ENCODE results near the gene HS1BP3.

Gene HS1BP3

DNA sequence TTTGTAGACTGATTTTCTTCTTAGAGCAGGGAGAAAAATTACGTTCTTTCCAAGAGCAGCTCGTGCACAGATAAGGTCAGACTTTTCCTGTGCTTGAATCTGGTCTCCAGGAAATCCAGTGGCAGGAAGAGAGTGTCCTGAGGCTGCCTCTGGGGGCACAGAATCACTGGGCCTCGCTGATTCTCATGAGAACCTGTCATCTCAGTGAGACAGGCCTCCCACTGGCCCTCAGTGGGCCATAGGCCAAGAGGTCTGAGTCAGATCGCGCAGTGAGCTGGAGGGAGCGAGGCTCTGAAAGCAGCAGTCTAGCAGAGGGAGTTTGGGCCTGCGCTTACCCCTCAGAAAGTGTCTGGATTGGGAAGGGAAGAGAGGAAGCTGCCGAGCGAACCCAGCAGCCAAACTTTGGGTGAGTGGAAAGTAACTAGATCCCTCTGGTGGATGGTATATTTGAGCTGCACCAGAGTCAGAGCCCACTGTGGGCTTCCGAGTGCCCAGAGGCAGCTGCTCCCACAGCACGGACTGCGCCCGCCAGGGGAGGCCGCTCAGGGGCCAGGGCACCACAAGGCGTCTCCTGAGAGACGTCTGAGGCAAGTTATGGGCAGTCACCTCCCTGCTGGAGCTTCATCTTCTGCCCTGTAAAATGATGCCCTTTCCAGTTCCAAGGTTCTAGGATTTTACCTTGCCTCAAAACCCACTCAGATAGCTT lies 24.2 kb upstream of the HS1BP3 start:
- no peak for DNase-seq (ENCODE audit: low spot score)

DNA sequence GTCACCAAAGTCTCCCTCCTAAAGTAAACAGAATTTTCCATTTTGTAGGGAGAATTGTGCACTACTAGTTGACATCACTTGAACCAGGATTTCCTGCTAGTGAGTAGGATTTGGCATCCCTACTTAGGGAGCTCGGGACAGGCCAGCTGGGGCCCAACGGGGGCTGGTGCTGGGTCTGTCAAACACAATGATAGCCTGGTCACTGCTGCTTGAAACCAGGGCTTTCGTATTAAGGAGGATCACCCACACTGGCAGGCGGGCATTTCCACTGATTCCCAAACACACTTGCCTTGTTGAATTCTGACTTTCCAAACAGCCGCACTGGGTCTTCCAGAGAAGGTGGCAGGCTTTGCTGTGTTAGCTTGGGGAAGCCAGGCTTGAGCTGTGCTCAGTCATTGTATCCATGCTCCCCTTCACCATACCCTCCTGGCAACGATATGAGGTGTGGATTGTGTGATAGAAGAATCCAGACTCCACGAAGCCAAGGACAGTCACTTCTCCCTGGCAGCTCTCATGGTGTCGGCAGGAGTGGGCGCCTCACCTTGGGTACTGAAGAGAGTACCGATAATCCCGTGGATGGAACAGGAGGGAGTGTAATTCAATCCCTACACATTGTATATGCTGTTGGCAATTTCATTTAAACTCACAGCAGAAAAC lies 23.5 kb upstream of the HS1BP3 start:
- DNase-seq (ENCODE audit: low spot score), result no peak

DNA sequence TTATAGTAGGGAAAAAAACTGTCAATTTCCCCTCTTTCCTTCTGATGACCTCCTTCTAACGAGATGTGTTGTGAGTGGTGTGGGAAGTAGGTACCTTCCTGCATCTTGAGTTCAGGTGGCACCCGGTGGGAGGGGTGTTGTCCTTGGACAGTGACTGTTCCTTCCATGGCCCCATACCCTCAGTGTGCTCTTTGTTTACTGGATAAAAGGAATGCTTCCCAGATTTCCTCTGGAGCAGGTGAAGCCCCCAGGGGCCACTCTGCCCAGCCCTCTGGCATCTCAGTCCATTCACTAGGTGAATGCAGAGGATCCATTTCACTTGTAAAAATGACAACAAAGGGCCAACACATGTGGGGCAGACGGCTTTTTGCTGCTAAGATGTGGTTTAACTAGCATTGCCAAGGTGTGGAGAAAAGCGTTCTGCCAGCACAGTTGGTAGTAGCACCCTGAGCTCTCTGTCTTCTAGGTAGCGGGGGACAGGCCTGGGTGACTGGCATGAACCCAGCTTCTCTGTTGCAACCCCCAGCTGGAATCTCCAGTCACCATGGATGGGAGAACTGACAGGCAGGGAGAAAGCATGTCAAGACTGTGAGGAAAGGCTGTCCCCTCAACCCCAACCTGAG lies 22.9 kb upstream of the HS1BP3 start:
- no peak for DNase-seq (ENCODE audit: low spot score)

DNA sequence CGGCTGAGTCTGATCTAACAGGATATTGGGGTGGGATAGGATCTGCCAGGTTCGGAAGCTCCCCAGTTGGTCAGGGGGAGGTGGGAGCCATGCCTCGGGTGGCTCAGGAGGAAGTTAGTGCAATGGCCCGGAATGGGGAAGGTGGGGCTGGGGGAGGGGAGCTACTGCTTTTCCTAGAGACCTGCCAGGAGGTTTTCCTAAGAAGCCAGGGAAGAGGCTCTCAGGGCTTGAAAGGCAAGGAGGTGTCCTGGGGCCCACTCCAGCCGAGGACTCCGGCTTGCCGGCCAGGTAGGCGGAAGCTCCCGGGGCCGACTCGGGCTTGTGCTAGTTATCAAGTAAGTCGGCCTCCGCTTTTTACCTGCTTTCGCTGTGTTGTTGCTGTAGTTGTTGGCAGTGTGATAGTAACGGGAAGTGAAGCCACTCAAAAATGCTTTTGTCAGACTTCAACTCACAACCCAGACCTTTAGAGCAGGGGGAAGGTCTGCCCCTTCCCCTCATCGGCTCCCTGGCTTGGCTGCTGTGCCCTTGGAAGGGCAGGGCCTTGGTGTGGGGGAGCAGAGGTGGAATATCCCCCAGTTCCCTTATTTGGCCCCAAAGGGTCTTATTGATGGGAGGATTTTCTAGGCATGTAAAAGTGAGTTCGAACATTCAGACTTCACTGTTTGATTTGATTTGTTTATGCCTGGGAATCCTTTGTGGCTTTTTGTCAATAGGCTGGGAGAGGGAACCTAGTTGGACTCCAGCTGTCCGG lies 21.5 kb upstream of the HS1BP3 start:
- DNase-seq (ENCODE audit: low spot score), result no peak

DNA sequence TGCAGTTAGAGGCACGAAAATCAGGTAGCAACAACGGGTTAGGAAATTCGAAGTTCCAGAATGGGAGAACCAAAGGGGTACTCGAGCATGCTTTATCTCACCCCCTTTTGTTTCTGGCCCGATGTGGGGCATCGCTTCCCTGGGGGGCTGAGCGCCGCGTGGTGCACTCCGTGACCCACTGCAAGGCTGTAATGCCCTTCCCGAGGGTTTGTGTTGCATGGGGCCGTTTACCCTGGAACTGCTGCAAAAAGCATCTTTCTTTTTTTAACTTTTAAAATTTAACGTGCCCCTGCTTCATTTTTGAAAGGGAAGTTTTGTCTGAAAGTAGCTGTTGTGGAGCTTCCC lies 20.8 kb upstream of the HS1BP3 start:
- DNase-seq (ENCODE audit: low spot score), result no peak

DNA sequence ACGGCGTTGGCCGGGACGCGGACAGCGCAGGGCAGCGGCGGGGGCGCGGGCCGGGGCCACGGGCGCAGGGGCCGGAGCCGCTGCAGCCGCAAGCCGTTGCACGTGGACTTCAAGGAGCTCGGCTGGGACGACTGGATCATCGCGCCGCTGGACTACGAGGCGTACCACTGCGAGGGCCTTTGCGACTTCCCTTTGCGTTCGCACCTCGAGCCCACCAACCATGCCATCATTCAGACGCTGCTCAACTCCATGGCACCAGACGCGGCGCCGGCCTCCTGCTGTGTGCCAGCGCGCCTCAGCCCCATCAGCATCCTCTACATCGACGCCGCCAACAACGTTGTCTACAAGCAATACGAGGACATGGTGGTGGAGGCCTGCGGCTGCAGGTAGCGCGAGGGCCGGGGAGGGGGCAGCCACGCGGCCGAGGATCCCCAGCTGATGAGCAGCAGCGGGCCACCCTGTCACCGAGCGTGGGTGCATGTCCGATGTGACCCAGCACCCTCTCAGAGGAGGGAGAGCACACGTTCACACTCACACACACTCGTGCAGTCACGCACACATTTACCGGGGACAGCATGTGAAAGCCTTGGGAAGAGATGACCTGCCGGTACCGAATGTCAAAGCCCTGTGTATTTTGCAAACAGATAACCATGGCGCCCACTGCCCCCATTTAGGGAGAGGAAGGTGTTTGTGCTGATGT lies 20.3 kb upstream of the HS1BP3 start:
- DNase-seq (ENCODE audit: low spot score), result no peak

DNA sequence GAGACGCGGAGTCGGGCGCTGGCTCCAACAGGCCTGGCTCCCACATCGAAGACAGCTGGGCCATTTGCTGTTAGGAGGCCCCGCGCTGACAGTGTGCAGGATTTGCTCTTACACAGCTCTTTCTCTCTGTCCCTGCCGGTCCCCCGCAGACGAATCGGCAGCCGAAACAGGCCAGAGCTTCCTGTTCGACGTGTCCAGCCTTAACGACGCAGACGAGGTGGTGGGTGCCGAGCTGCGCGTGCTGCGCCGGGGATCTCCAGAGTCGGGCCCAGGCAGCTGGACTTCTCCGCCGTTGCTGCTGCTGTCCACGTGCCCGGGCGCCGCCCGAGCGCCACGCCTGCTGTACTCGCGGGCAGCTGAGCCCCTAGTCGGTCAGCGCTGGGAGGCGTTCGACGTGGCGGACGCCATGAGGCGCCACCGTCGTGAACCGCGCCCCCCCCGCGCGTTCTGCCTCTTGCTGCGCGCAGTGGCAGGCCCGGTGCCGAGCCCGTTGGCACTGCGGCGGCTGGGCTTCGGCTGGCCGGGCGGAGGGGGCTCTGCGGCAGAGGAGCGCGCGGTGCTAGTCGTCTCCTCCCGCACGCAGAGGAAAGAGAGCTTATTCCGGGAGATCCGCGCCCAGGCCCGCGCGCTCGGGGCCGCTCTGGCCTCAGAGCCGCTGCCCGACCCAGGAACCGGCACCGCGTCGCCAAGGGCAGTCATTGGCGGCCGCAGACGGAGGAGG lies 19.6 kb upstream of the HS1BP3 start:
- DNase-seq (ENCODE audit: low spot score), result no peak

DNA sequence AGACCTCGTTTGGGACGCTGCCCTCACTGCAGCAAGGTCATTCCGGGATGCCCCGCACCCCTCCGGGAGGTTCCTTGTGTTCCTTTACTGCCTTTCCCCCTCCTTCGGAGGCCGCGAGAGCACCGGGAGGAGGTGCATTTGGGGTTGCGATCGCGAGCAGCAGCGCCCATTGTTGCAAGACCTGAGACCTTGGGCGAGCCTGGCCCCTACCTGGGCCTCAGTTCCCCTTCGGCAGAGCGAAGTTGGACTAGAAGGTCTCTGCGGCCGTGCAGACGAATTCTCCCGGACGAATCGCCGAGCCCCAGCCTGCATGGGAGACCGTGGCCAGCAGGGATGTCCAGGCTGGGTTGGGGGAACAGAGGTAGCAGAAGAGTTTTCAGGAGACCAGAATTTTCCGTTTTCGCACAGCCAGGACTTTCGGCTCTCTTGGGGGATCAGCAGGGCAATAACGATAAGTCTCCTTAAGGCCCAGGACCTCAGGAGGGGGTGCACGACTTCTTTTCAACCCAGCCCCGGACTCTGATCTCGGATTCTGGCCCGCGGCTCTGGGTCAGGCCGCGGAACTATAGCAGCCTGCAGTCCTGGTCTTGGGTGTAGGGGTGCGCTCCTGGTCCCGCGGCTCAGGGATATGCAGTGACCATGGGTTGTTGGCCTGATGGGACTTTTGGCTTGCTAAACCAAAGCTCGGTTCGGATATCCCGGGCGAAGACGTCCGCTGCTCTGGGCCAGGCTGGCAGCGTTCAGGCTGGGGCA lies 18.8 kb upstream of the HS1BP3 start:
- no peak for DNase-seq (ENCODE audit: low spot score)

DNA sequence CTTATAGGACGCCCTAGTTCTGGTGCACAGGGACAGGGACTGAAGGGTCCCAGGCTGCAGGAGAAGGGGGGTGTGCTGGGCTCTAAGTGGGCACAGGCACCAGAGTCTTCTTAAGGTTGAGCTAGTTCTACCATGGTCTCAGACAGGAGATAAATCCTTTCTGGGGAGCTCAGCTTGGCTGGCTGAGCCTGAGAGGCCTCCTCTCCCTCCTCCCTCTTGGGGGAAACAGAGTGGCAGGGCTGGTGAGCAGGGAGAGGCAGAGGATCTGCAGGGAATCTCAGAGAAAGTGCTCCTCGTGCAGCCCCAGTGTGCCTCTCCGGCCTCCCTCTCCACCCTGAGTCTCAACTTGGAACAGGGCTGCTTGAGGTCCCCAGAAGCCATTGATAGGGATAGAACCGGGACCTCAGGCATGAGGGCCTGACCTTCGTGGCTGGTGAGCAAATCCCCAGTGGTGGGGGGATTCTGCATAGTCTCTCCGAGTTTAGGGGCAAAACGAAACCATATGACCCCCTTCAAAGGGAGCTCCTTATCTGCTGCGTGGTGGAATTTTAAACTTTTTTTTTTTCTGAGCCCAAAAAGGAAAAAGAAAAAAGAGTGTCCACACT lies 18.1 kb upstream of the HS1BP3 start:
- DNase-seq (ENCODE audit: low spot score), result no peak

DNA sequence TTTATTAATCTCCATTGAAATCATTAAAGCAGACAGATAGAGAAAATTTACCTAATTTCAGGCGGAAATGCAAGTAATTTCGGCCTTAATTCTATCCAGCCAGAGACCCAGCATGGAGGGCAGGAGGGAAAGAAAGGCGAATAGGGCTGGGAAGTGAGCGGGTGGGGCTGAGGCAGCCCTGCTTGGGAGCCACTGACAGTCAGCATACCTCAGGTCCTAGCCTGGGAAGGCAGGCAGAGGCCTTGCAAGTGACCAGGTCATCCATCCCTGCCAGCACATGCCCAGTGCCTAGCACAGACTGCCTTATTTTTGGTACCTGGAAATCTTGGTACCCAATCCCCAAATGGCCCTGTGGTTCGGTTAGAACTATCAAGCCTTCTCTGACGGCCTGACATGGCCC lies 17.6 kb upstream of the HS1BP3 start:
- no peak for DNase-seq (ENCODE audit: low spot score)

DNA sequence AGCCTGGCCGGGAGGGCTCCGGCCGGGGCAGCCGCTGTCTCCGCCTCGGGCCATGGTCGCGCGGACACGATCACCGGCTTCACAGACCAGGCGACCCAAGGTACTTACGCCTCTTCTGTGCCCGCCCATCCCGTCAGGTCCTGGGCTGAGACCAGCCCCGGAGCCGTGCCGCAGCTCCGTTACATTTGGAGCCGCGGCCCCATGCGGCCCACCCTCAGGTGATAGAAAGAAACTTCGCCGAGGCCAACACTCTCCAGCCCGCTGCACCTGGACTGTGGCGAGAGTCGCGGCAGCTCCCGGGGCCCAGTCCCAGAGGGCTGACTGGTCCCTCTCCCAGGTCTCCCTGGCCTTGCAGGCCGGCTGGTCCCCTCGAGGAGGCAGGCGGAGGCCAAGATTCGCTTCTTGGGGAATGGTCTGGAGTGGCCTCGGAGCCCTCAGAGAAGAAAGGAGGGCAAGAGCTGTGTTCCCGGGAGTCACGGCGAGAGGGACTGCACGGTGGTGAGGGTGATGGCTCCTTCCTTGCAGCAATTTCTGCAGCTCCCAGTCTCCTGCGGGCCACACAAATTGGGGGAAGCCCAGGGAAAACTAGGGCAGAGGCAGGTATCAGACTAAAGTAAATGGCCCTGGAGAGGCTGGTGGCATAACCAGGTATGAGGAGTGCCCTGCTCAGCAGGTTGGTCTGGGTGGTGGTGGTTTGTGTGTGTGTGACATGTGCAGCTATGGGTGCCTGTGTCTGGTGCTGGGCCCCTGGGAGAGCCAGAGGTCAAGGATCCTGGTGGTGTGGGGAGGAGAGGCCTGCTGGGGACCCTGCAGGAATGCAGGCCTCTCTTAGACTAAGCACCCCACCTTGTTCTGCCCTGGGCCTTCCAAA lies 16.9 kb upstream of the HS1BP3 start:
- DNase-seq (ENCODE audit: low spot score), result no peak

DNA sequence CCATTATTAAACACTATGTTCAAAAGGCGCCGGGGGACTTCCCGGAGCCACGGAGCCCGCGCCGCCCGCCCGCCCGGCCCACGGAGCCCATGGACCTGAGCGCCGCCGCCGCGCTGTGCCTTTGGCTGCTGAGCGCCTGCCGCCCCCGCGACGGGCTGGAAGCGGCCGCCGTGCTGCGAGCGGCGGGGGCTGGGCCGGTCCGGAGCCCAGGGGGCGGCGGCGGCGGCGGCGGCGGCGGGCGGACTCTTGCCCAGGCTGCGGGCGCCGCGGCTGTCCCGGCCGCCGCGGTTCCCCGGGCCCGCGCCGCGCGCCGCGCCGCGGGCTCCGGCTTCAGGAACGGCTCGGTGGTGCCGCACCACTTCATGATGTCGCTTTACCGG lies 16.2 kb upstream of the HS1BP3 start:
- no peak for DNase-seq (ENCODE audit: low spot score)

DNA sequence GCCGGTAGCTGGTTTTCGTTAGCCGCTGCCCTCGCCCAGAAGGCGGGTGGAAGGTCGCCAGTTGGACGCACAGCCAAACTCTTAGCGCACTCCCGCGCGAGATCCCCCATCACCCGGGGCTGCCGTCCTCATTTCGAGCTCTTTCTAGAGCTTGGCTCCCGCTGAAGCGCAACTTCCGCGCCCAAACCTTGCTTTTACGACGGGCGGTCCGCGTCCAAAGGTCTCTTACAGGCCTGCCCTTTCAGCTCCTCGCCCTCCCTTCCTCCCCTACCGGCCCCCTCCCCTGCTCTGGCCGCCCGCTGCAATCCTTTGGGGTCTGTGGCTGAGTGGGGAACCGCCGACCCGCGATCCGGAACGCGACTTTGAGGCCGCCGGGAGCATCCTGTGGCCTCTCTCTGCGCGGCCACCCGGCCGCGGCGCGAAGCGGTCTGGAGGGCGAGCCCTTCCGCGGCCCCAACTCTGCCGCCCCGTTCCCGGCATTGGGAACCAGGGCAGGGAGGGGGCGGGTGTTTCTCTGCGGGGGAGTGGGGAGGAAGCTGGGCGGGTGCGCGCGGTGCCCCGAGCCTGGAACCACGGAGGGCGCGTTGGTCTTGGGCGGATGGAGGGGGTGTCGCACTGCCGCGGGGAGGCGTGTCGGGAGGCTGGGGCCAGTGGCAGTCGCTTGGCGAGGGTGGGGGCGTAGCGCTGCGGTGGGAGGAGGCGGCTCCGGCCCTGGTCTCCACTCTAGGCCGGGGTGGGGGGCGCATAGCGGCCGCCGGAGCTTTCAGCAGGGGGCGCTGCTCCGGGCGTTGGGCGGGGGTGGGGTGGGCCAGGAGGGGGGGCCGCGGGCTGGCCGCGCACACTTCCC lies 15.6 kb upstream of the HS1BP3 start, which contains the start of gene GDF7:
GDF7 (plus strand) TSS at position 841 of the 847 bp plus-strand sequence. CDS start 96 bp downstream, outside the sequence.
- no peak for DNase-seq (ENCODE audit: low spot score)

DNA sequence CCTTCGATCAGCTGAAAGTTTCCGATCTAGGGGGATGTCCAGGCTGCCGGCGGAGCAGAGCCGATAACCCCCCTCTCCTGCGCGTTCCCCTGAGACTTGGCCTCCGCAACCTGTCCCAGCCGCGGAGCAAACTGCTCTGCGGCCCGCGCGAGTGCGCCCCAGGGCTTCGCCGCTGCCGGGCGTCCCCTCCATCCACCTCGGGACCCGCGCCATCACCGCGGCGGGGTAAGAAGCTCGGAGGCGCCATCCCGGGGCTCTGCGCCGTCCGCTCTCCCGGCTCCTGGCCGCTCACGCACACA lies 15.1 kb upstream of the HS1BP3 start:
- DNase-seq (ENCODE audit: low spot score), result no peak

DNA sequence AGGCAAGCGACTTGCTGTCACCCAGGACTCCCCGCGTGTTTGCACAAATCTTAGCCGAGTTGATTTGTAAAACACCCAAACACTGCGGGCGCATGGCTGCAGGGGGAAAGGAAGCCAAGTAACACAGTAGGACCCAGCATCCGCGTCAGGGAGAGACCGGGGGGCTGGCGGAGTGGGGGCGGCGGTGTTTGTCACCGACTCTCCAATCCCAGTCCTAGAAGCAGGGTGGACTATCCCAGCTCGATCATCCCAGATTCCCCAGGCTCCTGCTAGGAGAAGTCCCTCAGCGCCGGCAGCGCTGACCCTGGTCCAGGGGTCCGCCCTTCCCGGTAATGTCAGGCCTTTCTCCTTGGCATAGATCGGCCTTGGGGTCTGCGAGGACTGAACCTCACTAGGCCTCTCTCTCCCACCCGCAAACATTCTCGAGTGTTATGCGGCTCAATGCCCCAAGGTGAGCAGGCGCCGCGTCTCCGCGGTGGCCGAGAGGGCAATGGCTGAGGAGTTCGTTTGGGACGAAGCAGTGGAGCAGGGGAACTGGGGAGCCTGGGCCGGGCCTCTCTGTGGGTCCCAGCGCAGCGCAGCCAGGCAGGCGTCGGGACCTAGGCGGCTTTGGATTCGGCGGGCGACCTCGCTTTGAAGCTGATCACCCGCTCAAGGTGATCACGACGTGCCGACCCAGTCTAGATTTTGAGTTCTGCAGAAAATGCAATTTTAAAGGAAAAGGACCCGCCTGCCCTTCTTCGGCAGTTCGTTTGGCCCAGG lies 14.5 kb upstream of the HS1BP3 start:
- DNase-seq (ENCODE audit: low spot score), result no peak

DNA sequence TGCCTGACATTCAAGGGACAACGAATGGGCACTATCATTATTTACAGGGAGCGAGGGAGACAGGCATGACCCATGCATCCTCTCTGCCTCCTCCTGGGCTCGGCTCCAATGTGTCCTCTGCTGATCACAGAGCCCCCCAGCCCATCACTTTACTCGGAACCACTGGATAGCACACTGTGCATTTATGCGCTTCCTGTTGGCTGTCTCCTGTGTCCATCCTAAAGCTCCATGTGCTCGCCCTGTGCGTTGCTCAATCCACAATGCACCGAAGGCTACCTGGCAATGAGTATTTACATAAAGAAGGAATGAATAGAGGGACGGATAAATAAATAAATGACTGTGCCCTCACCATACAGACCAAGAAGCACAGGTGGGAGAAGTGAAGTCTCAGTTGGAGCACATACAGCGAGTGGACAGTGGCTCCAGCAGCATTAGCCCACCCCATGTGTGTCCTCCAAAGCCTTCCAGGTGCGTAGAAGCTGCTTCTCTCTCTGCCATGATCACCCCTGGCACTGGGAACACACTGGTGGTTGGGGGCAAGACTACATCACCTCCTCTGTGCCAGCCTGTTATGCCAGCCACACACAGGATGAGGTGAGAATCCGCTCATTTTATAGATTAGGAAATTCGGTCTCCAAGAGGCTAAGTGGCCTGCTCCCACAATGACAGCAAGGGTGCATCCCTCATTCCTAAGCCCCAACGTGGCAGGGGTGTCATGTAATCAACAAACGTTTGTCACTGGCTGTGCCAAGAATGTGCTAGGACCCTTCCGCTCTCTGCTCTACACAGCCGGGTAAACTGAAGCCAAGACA lies 13.7 kb upstream of the HS1BP3 start:
- no peak for DNase-seq (ENCODE audit: low spot score)

DNA sequence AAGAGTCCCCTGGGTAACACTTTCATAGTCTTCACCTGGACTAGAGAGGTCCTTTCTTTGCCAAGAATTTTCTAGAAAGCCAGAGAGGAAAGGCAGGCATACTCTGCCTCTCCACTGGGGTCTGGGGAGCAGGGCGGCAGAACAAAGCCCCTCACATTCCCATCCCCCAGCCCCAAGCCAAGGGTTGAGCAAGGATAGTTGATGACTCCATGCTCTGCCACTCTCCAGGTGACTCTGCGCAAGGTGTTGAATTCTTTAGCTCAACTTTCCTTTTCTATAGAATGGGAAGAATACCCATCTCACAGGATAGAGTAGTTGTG lies 13.1 kb upstream of the HS1BP3 start:
- no peak for DNase-seq (ENCODE audit: low spot score)
